GM19395 (cell line): ENCODE results near the gene SPHK2.

Experiments
- ATAC-seq: cut with Tn5 transposase; IDR thresholded peaks from one replicate; pipeline ENCODE4 v1.9.1; 2021; ENCODE audit warnings: mild to moderate bottlenecking, moderate library complexity; ENCODE audit not compliant: unreplicated experiment

SPHK2 gene

GRCh38 chr19:48603449-48603848, 15.9 kb upstream of the SPHK2 start:
- ATAC-seq, result no peak

DNA sequence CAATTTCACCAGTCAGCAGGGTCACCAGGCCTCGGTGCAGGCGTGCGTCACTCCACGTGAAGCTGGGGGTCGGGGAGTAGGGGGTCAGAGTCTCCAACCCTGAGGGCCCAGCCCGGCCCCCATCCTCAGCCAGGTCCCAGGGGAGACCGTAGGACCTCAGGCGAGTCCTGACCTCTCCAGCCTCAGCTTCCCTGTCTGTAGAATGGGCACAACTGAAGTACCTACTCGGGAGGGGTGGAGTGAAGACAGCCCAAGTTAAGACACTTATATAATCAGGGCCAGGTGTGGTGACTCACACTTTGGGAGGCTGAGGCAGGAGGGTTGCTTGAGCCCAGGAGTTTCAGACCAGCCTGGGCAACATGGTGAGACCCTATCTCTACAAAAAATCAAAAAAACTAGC, 15.5 kb upstream of the SPHK2 start:
- ATAC-seq, result no peak

GRCh38 chr19:48606463-48607358, 12.6 kb upstream of the SPHK2 start, which contains the start of gene SPACA4:
TSS of gene SPACA4 (plus strand) at chr19:48606742. CDS start at chr19:48606979, 237 bp downstream.
- ATAC-seq, result no peak

DNA sequence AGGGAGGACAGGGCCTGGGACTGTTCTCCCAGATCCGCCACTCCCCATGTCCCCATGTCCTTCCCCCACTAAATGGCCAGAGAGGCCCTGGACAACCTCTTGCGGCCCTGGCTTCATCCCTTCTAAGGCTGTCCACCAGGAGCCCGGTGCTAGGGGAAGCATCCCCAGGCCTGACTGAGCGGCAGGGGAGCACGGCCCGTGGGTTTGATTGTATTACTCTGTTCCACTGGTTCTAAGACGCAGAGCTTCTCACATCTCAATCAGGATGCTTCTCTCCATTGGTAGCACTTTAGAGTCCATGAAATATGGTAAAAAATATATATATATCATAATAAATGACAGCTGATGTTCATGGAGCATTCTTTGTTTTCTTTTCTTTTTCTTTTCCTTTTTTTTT, 11.9 kb upstream of the SPHK2 start:
- ATAC-seq, result no peak

- ATAC-seq, result no peak
These were observed 10.5 kb upstream of the SPHK2 start for GRCh38 chr19:48608798-48609263.

DNA sequence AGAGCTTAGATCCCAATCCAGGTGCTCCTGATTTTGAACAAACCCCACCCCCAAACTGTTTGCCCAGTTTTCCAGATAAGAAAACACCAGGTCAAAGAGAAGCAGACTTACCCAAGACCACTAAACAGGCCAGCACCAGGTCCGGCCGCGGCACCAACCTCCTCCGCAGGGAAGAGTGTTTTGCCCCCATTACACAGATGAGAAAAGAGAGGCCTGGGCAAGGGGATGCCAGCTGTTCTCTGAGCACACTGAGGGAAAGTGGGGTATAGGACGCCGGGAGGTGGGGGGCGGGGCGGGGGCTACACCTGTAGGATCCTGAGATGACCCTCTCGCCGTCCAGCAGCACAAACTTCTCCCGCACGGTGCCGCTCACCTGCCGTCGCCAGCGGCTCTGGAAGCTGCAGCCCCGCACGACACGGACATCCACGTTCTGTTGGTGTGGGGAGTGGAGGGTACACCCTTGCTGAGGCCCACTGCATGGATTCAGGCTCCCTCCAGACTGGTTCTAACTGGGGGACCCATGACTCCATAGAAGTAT, 9.7 kb upstream of the SPHK2 start:
- ATAC-seq, result no peak

DNA sequence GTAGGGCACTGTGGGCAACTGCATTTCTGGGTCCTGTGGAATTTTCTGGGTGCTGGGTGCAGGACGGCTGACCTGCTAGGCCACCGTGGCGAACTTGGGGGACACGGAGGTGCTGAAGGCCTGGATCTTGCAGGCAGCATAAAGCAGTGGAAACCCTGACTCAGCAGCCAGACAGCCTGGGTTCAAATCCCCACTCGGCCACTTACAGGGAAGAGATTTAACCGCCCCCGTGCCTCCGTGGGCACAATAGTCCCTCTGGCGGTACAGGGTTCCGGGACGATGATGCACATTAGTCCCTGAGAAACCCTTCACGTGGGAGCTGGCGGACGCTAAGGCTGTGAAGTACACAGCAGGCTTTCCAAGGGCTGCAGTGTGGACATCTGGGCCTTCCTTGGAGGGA, 7.4 kb upstream of the SPHK2 start:
- ATAC-seq, result no peak

DNA sequence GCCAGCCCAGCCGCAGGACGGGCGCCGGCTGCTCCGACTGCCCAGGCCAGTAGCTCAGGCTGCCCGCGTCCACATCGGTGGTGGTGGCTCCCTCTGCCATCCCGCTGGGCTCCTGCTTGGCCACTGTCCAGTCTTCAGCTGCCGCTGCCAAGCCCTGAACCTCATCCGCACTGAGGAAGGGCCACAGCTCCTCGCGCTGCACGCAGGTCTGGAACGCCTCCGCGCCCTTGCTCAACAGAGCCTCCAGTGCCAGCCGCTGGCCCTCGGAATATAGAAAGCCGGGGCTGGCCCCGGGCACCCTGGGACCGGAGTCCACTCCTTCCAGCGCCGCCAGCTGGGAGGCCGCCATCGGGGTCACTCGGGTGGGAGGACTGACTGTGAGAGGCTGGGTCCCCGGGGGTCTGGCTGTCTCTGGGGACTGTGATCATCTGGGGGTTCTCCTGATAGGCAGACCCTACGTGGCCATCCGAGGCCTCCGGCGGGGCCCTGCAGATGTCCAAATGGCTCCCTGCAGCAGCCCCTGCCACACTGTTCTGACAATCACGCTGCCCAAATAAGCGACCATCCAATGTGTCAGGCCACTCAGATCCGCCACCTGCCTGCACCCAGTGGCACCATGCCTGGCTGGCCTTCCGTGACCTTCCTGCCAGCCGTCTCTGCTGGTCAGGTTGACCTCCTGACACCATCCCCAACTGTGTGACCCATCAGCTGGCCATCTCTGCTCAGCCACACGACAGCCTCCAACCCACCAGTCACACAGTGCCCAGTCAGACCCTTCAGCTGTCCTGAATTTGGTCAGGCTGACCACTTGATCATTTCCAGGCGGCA, 6.1 kb upstream of the SPHK2 start:
- no peak for ATAC-seq

DNA sequence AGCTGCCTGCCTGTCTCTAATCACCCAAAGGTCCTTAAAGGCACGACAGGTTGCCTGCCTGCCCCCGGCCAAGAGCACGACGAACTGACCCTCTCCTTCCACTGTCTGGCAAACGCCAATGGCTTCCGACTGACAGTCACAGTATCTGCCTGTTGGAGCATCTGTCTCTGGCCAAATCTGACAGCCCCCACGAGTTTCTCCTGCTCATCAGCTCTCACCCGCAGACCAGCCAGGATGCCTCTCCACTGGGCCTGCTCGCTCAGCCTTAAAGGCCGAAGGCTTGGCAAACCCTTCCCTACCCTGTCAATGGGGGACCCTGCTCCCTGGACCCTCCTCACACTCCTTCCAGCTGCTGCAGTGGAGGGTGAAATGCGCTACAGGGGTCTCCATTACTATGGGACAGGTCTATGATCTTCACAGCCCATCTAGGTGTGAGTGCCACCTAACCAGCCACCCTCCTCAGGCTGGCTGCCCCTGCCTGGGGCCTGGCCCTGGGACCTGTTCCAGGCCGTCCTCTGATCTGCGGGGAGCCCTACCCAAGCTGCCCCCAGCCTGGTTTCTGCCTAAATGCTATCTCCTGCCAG, 5.4 kb upstream of the SPHK2 start:
- no peak for ATAC-seq

DNA sequence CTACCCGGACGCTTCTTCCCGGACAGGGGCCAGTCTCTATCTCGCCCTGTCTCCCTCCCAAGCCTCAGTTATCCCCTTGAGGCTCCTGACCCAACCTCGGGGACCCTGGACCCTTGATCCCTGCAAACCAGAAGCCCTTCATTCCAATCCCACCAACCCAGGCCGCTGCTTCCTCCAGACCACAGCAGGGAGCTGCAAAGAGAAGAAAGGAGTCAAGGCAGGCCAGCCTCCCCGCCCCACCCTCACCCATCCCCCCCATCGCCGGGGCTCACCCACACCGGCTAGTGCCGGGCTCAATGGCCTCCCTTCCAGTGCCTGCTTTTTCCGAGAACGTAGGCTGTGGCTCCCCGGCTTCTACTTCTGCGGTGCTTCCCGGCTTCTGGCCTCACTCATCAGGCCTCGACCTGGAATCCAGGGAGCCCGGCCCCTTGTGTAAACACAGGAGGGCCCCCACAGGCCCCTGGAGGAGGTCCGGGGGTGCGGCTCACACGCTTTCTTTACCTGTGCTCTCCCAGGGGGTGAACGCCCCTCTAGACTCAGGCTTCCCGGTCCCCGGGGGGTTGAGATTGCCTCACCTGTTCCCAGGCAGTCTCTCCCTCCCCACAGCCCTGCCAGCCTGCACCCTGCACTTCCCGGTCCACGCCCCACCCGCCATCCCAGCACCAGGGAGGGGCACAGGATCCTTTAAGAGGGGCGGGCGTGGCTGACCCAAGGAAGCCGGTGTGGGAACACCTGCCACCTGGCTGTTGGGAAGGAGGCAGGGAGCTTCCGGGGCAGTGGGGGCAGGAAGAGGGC, 4.7 kb upstream of the SPHK2 start, which contains the start of gene FAM83E:
Gene FAM83E (minus strand): TSS at position 641 of the 795 bp plus-strand sequence. CDS start 1,704 bp downstream, outside the sequence.
- no peak for ATAC-seq

DNA sequence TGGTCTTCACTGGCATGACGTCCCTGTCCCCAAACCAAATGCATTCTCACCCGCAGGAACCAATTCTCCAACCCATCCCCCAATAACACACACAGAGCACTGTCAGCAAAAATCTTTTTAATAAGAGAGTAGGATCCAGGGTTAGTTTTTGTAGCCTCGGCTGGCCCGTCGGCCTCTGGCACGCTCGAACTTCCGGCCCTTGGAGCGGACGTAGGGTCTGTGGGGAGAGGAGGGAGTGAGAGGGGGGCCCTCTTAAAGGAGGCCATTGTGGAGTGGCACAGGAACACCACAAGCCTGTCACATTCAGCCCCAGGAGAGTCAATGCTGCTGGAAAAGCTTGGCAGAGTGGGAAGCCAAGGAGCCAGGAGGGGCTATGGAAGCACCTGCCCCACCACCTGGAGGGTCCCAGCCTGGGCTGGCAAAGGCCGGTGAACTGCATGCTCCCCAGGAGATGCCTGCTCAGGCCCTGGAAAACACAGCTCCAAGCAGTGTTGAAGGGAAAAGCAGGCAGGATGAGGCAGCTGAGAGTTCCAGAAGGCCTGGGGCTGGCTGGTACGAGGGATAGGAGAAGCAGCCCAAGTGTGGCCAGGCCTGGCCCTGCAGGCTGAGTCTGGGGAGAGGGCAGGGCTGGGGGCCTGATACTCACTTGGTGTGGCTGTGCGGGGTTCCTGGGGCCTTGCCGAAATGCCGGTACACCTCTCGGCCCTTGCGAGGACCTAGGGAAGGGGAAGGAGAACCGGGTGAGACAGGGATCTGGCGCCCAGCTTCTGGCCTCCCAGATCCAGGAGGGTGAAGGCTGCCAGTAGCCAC, 3.9 kb upstream of the SPHK2 start:
- ATAC-seq, result no peak

DNA sequence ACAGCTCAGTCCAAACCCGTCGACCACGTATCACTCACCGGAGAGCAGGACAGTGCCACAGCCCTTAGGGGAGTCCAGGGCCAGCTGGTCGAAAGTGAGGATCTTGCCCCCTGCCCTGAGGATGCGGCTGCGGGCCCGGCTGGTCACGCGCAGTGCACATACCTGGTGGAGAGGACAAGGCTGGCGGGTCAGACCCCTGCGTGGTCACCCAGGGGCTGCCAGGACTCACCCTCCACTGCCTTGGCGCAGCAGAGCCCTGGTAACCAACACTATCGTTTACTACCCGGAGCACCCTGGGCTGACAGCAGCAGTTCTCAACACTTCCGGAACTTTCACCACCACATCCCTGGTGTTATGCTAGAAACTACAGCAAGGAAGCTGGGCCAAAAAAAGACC, 3.3 kb upstream of the SPHK2 start:
- ATAC-seq, result no peak

DNA sequence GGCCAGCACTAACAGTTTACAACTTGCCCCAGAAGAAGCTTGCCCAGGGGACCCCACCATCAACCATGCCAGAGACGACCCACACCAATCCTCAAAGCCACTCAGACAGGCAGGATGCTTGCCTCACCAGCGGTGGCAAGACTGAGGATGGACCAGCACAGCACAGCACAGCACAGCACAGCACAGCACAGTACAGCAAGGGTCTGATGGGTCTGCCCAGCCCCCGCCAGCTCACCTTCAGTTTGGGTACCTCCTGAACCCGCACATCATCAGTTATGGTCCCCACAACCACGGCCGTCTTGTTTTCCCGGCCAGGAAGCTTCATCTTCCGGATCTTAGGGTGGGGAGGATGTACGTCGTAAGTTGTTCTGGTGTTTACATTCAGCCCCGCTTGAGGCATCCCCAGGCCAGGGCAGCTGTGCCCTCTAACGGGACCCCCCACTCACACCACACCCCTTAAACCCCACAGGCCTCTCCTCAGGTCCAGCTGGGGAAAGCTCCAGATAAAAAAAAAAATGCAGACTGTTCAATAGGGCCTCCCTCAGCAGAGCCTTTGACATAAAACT, 2.7 kb upstream of the SPHK2 start:
- no peak for ATAC-seq

- no peak for ATAC-seq
These were observed 2.0 kb upstream of the SPHK2 start for GRCh38 chr19:48617146-48617937.

- no peak for ATAC-seq
These were observed 909 bp upstream of the SPHK2 start for GRCh38 chr19:48618278-48618915.

DNA sequence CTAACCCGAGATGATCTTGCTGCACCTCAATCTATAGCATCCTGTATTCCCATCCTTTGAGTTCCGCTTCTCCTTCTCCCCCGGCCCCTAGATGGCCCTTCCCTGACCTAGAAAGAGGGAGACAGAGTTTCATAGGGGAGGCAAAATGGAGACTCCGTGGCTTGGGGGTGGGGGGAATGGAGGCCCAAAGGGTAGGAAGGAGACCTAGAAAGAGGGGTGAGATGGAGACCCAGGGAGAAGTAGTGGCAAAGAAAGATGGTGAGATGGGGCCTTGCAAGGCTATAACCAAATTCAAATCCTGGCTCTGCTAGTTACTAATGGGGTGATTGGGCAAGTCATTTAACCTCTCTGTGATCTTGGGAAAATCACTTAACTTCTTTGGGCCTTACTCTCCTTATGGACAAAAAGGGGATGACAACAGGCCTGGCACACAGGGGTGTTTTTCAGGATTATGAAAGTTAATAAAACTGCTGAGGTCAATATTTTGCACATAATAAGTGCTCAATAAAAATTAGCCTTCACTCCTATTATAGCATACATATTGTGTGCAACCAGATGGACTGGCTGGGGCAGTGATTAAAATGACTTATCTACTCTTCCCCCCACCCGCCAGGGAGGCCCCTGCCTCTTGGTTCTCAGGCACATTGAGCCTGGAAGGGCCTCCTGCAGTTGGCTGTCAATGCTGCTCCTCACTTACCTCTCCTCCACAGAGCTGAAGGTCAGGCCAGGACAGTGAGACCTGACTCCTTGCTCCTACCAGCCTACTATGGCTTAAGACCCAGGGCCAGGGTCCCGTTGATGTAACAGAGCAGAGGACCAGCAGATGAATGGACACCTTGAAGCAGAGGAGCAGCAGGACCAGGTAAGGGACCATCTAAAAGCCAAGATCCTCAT, 633 bp downstream of the SPHK2 start:
- ATAC-seq, result no peak

DNA sequence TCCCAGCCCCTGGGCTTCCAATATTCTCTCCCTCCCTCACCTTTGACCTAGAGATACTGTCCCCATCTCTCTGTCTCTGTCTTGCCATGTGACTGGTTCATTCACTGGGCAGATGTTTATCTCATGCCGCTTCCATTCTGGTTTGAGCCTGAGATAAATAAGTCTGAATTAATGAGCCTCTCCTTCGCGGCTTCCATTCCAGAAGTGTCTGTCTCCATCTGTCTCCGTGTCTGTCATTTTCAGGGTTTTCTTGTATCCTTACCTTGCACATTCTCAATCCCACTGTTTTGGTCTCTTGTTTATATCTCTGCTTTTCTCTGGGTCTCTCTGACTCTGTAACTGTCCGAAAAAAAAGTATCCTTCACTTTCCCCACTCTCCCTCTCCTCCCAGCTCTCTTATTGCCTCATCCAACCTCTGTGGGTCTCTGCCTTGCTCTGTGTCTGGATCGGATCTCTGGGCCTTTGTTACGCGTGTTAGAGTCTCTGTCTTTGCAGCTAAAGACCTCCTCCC, 4.3 kb downstream of the SPHK2 start:
- no peak for ATAC-seq
